Neural crest cell (in vitro differentiated cells): ENCODE measurements around the gene RASGRF2. TPM values are rescaled to one million over a fixed set of nuclear protein-coding genes. Genes with fewer than 3 reads are reported as not detected.

ENCODE experiments used
- DNase-seq: peaks from one replicate; pipeline ENCODE4 v3.0.0; 2021; ENCODE audit warnings: low read depth, mixed read lengths, low spot score
- H3K27ac Mint-ChIP-seq: one replicate; pipeline ENCODE4 v1.8.0; 2021; ENCODE audit warnings: mild to moderate bottlenecking, mixed read lengths; ENCODE audit not compliant: unreplicated experiment
- H3K27me3 Mint-ChIP-seq: 2 replicates; pipeline ENCODE4 v1.8.0; 2021; ENCODE audit warnings: low read depth, mild to moderate bottlenecking, mixed read lengths
- H3K36me3 Mint-ChIP-seq: 2 replicates; pipeline ENCODE4 v1.8.0; 2021; ENCODE audit warnings: low read depth, mild to moderate bottlenecking, mixed read lengths
- H3K4me1 Mint-ChIP-seq: 2 replicates; pipeline ENCODE4 v1.8.0; 2021; ENCODE audit warnings: mixed read lengths
- H3K4me3 Mint-ChIP-seq: one replicate; pipeline ENCODE4 v1.8.0; 2021; ENCODE audit warnings: mild to moderate bottlenecking, mixed read lengths
- H3K9me3 Mint-ChIP-seq: 2 replicates; pipeline ENCODE4 v1.8.0; 2021; ENCODE audit warnings: mixed read lengths
- long read RNA-seq: library from polyadenylated mRNA; unstranded; transcript quantifications from one replicate; pipeline ENCODE4 v2.0.0, GENCODE V29; 2020
- total RNA-seq: library from RNA; stranded (reverse); gene quantifications from 2 replicates; pipeline ENCODE4 v1.2.1, GENCODE V29; 2021
- TF ChIP-seq, protein P1 (sequence below): fragments of 200-600 bp; sonication (generic); conservative IDR thresholded peaks from 2 replicates; pipeline ENCODE4 v1.5.0; 2021; ENCODE audit warnings: antibody characterized with exemption, mild to moderate bottlenecking

RASGRF2 gene, protein sequence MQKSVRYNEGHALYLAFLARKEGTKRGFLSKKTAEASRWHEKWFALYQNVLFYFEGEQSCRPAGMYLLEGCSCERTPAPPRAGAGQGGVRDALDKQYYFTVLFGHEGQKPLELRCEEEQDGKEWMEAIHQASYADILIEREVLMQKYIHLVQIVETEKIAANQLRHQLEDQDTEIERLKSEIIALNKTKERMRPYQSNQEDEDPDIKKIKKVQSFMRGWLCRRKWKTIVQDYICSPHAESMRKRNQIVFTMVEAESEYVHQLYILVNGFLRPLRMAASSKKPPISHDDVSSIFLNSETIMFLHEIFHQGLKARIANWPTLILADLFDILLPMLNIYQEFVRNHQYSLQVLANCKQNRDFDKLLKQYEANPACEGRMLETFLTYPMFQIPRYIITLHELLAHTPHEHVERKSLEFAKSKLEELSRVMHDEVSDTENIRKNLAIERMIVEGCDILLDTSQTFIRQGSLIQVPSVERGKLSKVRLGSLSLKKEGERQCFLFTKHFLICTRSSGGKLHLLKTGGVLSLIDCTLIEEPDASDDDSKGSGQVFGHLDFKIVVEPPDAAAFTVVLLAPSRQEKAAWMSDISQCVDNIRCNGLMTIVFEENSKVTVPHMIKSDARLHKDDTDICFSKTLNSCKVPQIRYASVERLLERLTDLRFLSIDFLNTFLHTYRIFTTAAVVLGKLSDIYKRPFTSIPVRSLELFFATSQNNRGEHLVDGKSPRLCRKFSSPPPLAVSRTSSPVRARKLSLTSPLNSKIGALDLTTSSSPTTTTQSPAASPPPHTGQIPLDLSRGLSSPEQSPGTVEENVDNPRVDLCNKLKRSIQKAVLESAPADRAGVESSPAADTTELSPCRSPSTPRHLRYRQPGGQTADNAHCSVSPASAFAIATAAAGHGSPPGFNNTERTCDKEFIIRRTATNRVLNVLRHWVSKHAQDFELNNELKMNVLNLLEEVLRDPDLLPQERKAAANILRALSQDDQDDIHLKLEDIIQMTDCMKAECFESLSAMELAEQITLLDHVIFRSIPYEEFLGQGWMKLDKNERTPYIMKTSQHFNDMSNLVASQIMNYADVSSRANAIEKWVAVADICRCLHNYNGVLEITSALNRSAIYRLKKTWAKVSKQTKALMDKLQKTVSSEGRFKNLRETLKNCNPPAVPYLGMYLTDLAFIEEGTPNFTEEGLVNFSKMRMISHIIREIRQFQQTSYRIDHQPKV (N-terminal part only)
- 0.14 and 0.19 TPM in 2 replicates for total RNA-seq
- long read RNA-seq: 0 reads

DNA sequence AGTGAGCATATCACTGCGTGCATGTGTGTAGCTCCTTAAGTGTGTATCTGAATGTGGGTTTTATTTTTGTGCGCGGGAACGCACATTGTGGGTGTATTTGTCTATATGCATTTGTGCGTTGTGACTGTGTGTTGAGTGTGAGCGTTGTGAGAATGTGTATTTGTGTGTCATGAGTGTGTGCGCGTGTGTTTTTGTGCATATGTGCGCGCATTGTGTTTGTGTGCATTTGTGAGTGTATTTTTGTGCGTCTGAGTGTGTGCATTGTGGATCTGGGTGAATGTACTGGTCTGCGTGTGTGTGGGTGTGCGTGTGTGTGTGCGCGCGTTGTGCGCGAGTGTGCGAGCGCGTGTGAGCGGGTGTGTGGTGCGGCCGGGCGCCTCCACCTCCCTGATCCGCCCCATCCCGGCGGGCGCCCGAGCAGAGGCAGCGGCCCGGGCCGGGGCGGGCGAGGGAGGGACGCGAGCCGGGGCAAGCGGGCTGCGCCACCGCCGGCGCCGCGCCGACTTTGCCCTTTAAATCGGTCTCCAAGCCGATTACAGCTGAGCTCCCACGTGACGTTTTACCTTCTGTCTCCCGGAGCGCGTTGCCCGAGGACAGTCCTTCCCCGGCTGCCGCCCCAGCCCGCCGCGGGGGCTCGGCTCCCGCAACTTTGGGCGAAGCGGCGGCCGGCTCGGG is at the start of gene RASGRF2:
Gene RASGRF2, plus strand, starts transcription at position 596 of the 675 bp plus-strand sequence. CDS start 376 bp downstream, outside the sequence.
- H3K27ac Mint-ChIP-seq: peak within 1 kb of the TSS; percentile 52

DNA sequence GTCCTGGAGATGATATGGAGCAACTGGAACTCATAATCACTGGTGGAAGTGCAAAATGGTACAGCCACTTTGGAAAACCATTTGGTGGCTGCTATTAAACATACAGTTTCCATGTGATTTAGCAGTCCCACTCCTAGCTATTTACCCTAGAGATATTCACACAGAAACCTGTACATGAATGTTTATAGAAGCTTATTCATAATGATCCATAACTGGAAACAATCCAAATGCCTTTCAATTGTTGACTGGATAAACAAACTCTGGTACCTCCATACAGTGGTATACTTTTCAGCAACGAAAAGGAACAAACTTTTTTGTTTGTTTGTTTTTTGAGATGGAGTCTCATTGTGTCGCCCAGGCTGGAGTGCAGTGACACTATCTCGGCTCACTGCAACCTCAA is 47.7 kb upstream of the RASGRF2 start:
- no peak overlapping the region for H3K4me3 Mint-ChIP-seq
- TF ChIP-seq, protein P1, sequence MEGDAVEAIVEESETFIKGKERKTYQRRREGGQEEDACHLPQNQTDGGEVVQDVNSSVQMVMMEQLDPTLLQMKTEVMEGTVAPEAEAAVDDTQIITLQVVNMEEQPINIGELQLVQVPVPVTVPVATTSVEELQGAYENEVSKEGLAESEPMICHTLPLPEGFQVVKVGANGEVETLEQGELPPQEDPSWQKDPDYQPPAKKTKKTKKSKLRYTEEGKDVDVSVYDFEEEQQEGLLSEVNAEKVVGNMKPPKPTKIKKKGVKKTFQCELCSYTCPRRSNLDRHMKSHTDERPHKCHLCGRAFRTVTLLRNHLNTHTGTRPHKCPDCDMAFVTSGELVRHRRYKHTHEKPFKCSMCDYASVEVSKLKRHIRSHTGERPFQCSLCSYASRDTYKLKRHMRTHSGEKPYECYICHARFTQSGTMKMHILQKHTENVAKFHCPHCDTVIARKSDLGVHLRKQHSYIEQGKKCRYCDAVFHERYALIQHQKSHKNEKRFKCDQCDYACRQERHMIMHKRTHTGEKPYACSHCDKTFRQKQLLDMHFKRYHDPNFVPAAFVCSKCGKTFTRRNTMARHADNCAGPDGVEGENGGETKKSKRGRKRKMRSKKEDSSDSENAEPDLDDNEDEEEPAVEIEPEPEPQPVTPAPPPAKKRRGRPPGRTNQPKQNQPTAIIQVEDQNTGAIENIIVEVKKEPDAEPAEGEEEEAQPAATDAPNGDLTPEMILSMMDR: no peak
- peaks cover 4% of the 10 kb centered on the region for H3K4me1 Mint-ChIP-seq

More for the DNA sequence above, at the start of gene RASGRF2:
- Mint-ChIP-seq H3K9me3 (no peaks in the 10 kb centered on the region), H3K4me3 (peak within 1 kb of the TSS; percentile 78), H3K36me3 (peaks cover 5% of the 10 kb centered on the region), H3K27me3 (peaks cover 94% of the 10 kb centered on the region), H3K4me1 (peaks cover 18% of the 10 kb centered on the region)
- peak; percentile 25 for DNase-seq
- TF ChIP-seq, protein P1: no peak

DNA sequence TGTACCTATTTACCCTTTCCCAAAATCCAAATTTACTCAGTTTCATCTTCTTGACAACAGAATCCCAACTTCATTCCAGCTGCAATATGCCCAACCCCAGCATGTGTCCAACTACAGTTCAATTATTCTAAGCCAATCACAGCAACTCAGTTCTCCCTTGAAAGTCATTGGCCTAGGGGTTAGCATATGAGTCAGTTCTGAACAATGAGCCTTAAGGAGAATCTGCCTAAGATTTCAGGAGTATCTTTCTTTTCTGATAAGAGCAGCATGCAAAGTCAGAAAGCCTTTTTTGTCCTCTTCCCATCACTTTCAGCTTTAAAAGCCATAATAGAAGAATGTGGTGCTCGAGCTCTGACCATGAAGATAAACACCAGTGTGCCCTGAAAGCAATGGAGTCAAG is 44.4 kb upstream of the RASGRF2 start:
- Mint-ChIP-seq H3K36me3 (peaks cover 7% of the 10 kb centered on the region), H3K27ac (no peak overlapping the region), H3K9me3 (peaks cover 10% of the 10 kb centered on the region), H3K4me1 (peaks cover 9% of the 10 kb centered on the region), H3K4me3 (no peak overlapping the region), H3K27me3 (no peaks in the 10 kb centered on the region)
- TF ChIP-seq, protein P1: no peak
- no peak for DNase-seq

More for the DNA sequence above, 47.7 kb upstream of the RASGRF2 start:
- H3K36me3 Mint-ChIP-seq: peaks cover 7% of the 10 kb centered on the region
- DNase-seq: no peak
- H3K9me3 Mint-ChIP-seq: peaks cover 10% of the 10 kb centered on the region
- H3K27ac Mint-ChIP-seq: no peak overlapping the region
- H3K27me3 Mint-ChIP-seq: no peaks in the 10 kb centered on the region

DNA sequence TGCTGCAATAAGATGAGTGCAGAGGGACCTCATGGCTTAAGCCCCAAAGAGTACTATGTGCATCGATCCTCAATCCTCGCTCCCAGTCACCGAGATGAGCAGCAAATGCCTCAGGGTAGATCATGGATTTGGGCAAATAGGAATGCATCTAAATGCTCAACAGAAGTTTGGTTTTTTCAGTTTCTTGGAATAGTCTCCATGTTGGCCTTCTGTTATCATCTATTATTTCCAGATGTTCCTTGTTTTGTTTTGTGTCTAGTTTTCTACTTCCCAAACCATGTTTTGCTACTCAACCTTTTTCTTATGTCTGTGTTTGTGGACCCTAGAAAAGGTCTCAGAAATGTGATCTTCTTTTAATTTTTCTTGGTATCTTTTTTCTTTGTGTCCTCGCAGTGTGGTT is 43.5 kb upstream of the RASGRF2 start:
- H3K27me3 Mint-ChIP-seq: no peaks in the 10 kb centered on the region
- H3K9me3 Mint-ChIP-seq: peaks cover 7% of the 10 kb centered on the region
- peaks cover 5% of the 10 kb centered on the region for H3K36me3 Mint-ChIP-seq
- DNase-seq: no peak
- no peak overlapping the region for H3K27ac Mint-ChIP-seq
- TF ChIP-seq, protein P1: no peak
- peaks cover 9% of the 10 kb centered on the region for H3K4me1 Mint-ChIP-seq
- H3K4me3 Mint-ChIP-seq: no peak overlapping the region
